ENCODE results near the gene CNTNAP3B. TPM values are rescaled to one million over a fixed set of nuclear protein-coding genes. Genes with fewer than 3 reads are reported as not detected.
"Not testable (repeated sequence)": the region's sequence is repeated elsewhere in the genome, so short reads cannot be mapped to it uniquely, and the experiment has no call there.

The CNTNAP3B gene
- total RNA-seq, 1 experiment from 2014 or later = 4.7 TPM

DNA sequence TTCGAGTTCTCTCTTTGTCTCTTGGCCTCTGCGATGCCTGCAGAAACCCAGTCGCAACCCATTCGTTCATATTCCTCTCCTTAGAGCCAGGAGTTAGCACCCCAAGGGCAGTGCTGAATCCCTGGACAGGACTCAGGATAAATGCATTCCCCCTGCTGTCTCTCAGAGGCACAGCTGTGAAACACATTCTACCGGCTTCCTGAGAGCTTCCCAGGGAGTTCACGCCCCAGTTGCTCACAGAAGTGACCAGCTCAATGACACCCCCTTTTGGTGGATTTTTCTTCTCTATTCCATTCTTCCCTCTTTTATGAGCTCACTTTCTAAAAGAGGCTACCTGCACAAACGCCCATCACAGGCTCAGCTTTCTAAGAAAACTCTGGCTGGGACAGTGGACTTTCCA, 8.2 kb downstream of the CNTNAP3B start:
- not testable (repeated sequence) for H3K36me3 Mint-ChIP-seq (ENCODE audit: insufficient read depth in 1 of 3, low read depth in 3 of 3); H3K27ac ChIP-seq (ENCODE audit: insufficient read length, low read depth, low read length); H3K9ac ChIP-seq (ENCODE audit: extremely low read depth, insufficient read length, low read length); H3K9me3 Mint-ChIP-seq; H3K9me3 ChIP-seq (ENCODE audit: control insufficient read depth, low read depth, low read length); H2BK20ac ChIP-seq (ENCODE audit: low read depth, low read length, poor library complexity, severe bottlenecking); H3K4me2 ChIP-seq (ENCODE audit: insufficient read depth, insufficient read length, low read length); H2BK5ac ChIP-seq (ENCODE audit: insufficient read length, low read length); H4K5ac ChIP-seq (ENCODE audit: insufficient read length, low read depth, low read length); H3K79me1 ChIP-seq (ENCODE audit: insufficient read depth, low read depth, low read length, poor library complexity, severe bottlenecking); H2BK12ac ChIP-seq (ENCODE audit: insufficient read length, low read depth, low read length); H3K27me3 ChIP-seq (ENCODE audit: insufficient read depth, low read length); H4K8ac ChIP-seq (replicated peaks; ENCODE audit: insufficient read length, low read depth, low read length); H3K4ac ChIP-seq (ENCODE audit: low read depth, low read length); H4K91ac ChIP-seq (ENCODE audit: insufficient read length, low read depth, low read length); H3K23ac ChIP-seq (ENCODE audit: insufficient read length, low read depth, low read length); H3K56ac ChIP-seq (ENCODE audit: insufficient read length, low read depth, low read length); H3K14ac ChIP-seq (ENCODE audit: insufficient read depth, low read length); H3K23me2 ChIP-seq (ENCODE audit: insufficient read length, low read depth, low read length, poor library complexity, severe bottlenecking); H2AFZ ChIP-seq (ENCODE audit: low read length); H3K79me2 ChIP-seq (ENCODE audit: insufficient read depth, low read length); H3K18ac ChIP-seq (ENCODE audit: insufficient read length, low read depth, low read length); H3K4me3 Mint-ChIP-seq; H3K27me3 Mint-ChIP-seq (ENCODE audit: low read depth); H2AK5ac ChIP-seq (ENCODE audit: insufficient read length, low read length); H2BK120ac ChIP-seq (ENCODE audit: low read depth, low read length, poor library complexity, severe bottlenecking); H4K20me1 ChIP-seq (ENCODE audit: control insufficient read depth, insufficient read depth, insufficient read length); H3K27ac Mint-ChIP-seq; H3K4me1 ChIP-seq (ENCODE audit: insufficient read depth, low read length); H2BK15ac ChIP-seq (ENCODE audit: low read depth, low read length); H3K4me1 Mint-ChIP-seq; H3T11ph ChIP-seq (ENCODE audit: low read length)
- TF ChIP-seq, protein P1, sequence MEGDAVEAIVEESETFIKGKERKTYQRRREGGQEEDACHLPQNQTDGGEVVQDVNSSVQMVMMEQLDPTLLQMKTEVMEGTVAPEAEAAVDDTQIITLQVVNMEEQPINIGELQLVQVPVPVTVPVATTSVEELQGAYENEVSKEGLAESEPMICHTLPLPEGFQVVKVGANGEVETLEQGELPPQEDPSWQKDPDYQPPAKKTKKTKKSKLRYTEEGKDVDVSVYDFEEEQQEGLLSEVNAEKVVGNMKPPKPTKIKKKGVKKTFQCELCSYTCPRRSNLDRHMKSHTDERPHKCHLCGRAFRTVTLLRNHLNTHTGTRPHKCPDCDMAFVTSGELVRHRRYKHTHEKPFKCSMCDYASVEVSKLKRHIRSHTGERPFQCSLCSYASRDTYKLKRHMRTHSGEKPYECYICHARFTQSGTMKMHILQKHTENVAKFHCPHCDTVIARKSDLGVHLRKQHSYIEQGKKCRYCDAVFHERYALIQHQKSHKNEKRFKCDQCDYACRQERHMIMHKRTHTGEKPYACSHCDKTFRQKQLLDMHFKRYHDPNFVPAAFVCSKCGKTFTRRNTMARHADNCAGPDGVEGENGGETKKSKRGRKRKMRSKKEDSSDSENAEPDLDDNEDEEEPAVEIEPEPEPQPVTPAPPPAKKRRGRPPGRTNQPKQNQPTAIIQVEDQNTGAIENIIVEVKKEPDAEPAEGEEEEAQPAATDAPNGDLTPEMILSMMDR (conservative IDR thresholded peaks at IDR 0.05) = peak; percentile 45; the same call in 2 of the 3 replicates
- WGBS (ENCODE audit: extremely low coverage, insufficient read length, low lambda C conversion rate) = no CpG with 5 or more reads among the region's 7 CpGs
- peak; percentile 57 for DNase-seq

DNA sequence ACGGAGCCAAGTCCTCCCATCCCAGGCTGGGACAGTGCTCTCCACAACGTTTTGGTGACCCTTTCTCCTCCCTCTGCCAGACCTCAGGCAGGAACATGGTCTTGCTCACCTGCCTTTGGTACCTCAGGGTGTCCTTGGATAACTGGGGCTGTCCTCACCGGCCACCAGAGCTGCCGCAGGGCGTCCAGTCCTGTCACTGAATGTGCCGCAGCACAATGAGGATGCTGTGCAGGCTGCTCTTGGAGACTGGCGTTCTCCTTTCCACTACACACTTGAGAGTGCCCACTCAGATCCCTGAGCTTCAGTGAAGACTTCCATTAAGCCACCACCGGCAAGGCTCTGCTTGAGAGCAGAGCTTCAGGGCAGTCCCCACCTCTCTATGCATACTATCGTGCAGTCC, 33.3 kb downstream of the CNTNAP3B start:
- H3K27me3 ChIP-seq (ENCODE audit: insufficient read depth, low read length); H3K9ac ChIP-seq (ENCODE audit: extremely low read depth, insufficient read length, low read length); H3K23me2 ChIP-seq (ENCODE audit: insufficient read length, low read depth, low read length, poor library complexity, severe bottlenecking); H3K27me3 Mint-ChIP-seq (ENCODE audit: low read depth); H3K4me2 ChIP-seq (ENCODE audit: insufficient read depth, insufficient read length, low read length); H2BK120ac ChIP-seq (ENCODE audit: low read depth, low read length, poor library complexity, severe bottlenecking); H2BK5ac ChIP-seq (ENCODE audit: insufficient read length, low read length); H3K27ac Mint-ChIP-seq; H2AFZ ChIP-seq (ENCODE audit: low read length); H3K27ac ChIP-seq (ENCODE audit: insufficient read length, low read depth, low read length); H4K8ac ChIP-seq (replicated peaks; ENCODE audit: insufficient read length, low read depth, low read length); H3K4me3 Mint-ChIP-seq; H3K4me1 ChIP-seq (ENCODE audit: insufficient read depth, low read length); H3K79me2 ChIP-seq (ENCODE audit: insufficient read depth, low read length); H3K4ac ChIP-seq (ENCODE audit: low read depth, low read length); H4K20me1 ChIP-seq (ENCODE audit: control insufficient read depth, insufficient read depth, insufficient read length); H3K9me3 Mint-ChIP-seq; H3K56ac ChIP-seq (ENCODE audit: insufficient read length, low read depth, low read length); H3K36me3 Mint-ChIP-seq (ENCODE audit: insufficient read depth in 1 of 3, low read depth in 3 of 3); H2BK12ac ChIP-seq (ENCODE audit: insufficient read length, low read depth, low read length); H4K5ac ChIP-seq (ENCODE audit: insufficient read length, low read depth, low read length); H3K4me1 Mint-ChIP-seq; H3K14ac ChIP-seq (ENCODE audit: insufficient read depth, low read length); H3T11ph ChIP-seq (ENCODE audit: low read length); H3K9me3 ChIP-seq (ENCODE audit: control insufficient read depth, low read depth, low read length); H4K91ac ChIP-seq (ENCODE audit: insufficient read length, low read depth, low read length); H3K18ac ChIP-seq (ENCODE audit: insufficient read length, low read depth, low read length); H3K79me1 ChIP-seq (ENCODE audit: insufficient read depth, low read depth, low read length, poor library complexity, severe bottlenecking); H2BK15ac ChIP-seq (ENCODE audit: low read depth, low read length); H2AK5ac ChIP-seq (ENCODE audit: insufficient read length, low read length); H2BK20ac ChIP-seq (ENCODE audit: low read depth, low read length, poor library complexity, severe bottlenecking); H3K23ac ChIP-seq (ENCODE audit: insufficient read length, low read depth, low read length): not testable (repeated sequence)
- WGBS (ENCODE audit: extremely low coverage, insufficient read length, low lambda C conversion rate) = no CpG with 5 or more reads among the region's 9 CpGs
- DNase-seq = peak; percentile 4
